Stimulated activated CD4-positive, alpha-beta T cell treated with anti-CD3 and anti-CD28 coated beads, Interleukin-4, amount 100 ng/mL, for 4 hours (primary cell): Measurements from ENCODE around the gene ZMIZ1.
"Not testable (repeated sequence)": the region's sequence is repeated elsewhere in the genome, so short reads cannot be mapped to it uniquely, and the experiment has no call there.

Source experiments
- DNase-seq, 2 experiments: peaks; one replicate each; pipeline ENCODE4 v3.0.0-alpha.2; 2020

The ZMIZ1 gene

DNA sequence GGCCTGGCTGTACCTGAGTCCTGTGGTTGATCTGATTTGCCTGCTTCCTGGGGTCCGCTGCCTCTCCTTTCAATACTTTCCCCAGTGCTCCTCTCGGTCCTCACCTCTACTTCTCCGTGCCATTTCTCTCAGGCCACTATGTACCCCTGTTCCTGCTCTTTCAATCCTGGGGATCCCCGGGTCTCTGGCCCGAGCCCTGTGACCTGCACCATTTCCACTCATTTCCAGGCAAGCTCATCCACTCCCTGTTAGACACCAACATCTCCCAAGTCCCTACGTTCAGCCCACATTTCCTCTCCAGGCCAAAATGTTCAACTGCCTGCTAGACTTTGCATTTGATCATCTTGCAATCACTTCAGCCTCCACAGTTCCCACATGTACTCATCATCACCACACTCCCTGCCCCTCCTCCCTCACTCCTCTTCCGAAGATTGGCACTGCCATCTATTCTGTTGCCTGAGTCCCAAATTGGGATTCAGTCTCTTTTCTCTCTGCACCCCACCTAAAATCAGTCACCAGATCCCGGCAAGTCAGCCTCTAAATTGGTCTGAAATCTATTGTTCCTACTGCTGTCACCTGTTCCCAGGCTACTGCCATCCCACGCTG, 34.4 kb upstream of the ZMIZ1 start:
- DNase-seq, result no peak

GRCh38 chr10:79036416-79036815, 32.4 kb upstream of the ZMIZ1 start:
- not testable (repeated sequence) for DNase-seq

DNA sequence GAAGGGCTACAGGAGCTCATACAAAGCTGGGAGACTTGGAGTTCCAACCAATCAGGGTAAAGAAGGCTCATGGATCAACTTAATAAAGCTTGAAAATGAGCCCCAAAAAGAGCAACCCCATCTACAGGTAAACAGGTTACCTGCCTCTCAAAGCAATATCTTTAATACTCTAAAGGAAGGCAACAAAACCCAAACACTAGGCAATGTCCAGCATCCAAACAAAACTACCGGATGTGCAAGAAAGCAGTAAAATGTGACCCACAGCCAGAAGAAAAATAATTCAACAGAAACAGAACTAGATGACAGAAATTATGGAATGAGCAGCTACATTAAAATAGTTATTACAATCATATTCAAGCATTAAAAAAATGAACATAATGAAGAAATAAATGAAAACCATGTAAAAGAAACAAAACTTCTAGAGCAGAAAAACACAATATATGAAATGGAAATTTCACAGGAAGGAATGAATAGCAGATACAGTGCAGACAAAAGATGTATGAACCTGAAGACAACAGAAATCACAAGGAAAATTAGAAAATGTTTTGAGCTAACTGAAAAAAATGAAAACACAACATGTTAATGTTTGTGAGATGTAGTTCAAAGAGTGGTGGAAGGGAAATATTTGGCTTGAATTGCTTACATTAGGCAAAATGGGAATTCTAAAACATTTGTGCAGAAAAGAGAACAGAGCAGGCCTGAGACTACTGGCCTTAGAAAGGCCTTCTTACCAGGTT, 30.5 kb upstream of the ZMIZ1 start:
- DNase-seq, result no peak

DNA sequence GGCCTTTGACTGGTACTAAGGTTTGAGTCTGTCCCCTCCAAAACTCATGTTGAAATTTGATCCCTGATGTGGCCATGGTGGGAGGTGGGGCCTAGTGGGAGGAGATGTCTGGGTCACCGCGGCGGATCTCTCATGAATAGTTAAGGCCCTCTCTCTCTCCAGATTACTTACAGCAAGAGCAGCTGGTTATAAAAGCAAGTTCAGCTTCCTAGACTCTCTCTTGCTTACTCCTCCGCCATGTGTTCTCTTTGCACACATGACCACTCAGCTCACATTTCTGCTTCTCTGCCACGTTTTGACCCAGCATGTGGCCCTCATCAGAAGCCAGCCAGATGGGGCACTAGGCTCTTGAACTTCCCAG, 29.9 kb upstream of the ZMIZ1 start:
- DNase-seq, result no peak

DNA sequence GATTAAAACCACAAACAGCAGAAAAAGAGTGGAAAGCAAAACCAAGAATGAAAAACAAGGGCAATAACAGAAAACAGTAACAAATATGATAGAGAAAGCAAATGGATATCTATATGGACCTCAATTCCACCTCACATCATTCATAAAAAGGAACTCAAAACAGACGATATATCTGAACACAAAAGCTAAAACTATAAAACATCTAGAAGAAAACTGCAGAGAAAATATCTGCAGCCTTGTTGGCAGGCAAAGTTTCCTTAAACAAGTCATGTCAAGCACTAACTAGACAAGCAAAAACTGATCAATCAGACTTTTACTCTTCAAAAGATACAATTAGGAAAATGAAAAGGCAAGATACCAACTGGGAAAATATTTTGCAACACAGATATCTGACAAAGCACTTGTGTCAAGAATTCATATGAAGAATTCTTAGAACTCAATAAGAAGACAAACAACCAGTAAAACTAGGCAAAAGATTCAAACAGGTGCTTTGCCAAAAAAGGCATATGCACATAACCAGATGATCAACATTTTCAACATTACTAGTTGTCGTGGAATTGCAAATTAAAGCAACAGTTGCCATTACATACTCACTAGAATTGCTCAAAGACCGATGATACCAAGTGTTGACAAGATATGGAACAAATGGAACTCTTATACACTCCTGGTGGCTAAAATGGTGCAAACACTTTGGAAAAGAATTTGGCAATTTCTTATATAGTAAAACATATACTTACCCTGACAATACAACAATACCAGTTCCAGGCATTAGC, 25.9 kb upstream of the ZMIZ1 start:
- no peak for DNase-seq

GRCh38 chr10:79044036-79044632, 24.6 kb upstream of the ZMIZ1 start:
- no peak for DNase-seq

DNA sequence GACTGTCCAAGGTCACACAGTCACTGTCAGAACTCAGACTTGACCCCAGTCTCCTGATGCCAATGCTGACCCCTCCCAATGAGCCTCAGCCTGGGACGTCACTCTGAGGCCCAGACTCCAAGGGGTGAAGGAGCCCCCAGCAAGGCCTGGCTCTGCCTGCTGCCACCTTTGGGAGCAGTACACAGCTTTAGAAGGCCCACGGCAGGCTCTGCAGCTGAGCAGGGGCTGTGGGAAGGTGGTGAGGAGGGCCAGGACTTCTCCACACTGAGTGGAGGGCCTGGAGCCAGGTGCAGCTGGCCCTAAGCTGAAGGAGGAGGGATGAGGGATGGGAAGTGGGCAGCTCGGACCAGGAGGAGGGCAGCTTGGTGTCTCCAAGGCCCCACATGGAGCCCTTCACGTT, 23.9 kb upstream of the ZMIZ1 start:
- no peak for DNase-seq

DNA sequence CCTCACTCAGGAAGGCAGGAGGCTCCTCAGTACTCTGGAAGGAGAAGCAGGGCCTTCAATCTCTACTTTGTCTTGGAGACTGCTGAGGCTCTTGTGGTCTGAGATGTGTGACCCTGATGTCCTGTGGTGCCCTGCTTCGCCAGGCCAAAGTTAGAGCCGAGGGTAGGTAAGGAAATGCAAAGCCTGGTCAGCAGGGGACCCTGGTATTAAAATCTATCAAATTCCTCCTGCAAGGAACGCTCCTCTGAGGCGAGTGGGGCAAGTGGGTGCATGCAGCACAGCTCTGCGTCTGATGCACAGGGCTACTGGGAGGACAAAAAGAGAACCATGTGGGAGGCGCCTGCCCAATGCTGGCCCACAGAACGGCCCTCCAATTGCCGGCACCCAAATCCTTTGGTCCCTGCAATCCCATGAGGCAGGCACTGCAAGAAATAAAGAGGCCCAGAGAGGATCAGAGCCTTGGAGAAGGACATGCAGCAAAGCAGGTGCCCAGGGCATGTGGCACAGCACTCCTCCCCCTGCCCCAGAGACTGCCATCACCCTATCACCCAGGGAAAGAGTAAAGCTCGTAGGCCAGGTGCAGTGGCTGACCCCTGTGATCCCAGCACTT, 23.1 kb upstream of the ZMIZ1 start:
- DNase-seq, result no peak

- no peak for DNase-seq
These were observed 22.4 kb upstream of the ZMIZ1 start for GRCh38 chr10:79046326-79046725.

GRCh38 chr10:79046741-79047583, 21.8 kb upstream of the ZMIZ1 start:
- no peak for DNase-seq

DNA sequence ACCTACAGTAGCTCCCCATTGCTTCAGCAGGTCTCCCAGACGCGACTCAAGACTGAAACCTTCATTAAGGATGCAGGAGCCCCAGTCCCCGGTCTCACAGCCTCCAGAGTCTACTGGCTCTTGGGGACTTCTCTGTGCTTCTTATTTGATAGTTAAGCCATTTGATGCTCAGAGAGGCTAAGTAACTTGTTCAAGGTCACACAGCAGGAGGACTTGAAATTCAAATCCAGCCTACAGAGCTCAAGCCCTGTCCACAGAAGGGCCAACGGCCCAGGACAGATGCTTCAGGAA, 21.2 kb upstream of the ZMIZ1 start:
- DNase-seq, result no peak

DNA sequence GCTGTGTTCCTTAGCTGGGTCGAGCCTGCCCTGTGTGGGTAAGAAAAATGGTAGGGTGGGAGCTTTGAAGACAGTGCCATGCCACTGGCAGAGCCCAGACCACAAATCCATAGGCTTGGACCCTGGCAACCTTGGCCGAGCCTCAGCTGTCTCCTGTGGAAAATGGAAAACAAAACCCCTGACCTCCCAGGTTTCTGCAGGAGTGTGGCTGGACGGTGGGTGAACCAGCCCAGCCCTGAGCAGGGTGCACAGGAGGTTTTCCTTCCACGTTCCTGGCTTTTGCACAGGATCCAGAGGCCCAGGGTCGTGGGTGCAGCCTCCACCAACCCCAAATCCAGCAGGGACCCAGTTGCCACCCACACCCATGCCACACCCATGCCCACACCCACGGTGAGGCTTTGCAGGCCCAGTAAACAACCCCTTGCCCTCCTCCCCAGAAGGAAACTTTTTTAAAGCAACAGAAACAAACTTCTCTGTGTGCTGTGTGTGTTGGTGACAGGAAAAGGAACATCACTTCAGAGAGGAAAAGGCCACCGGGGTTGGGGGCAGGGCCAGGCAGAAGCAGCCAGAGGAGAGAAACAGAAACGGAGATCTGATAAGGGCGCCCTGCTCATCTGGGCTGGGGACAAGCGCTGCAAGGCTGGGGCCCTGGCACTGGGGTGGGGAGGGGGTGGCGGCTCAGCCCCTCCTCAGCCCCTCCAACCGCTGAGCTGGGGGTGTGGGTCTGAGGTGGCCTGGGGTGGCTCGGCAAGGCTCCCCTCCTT, 20.7 kb upstream of the ZMIZ1 start:
- peak; percentile 30 to 52 for DNase-seq

GRCh38 chr10:79048639-79049550, 19.9 kb upstream of the ZMIZ1 start:
- DNase-seq, result no peak

DNA sequence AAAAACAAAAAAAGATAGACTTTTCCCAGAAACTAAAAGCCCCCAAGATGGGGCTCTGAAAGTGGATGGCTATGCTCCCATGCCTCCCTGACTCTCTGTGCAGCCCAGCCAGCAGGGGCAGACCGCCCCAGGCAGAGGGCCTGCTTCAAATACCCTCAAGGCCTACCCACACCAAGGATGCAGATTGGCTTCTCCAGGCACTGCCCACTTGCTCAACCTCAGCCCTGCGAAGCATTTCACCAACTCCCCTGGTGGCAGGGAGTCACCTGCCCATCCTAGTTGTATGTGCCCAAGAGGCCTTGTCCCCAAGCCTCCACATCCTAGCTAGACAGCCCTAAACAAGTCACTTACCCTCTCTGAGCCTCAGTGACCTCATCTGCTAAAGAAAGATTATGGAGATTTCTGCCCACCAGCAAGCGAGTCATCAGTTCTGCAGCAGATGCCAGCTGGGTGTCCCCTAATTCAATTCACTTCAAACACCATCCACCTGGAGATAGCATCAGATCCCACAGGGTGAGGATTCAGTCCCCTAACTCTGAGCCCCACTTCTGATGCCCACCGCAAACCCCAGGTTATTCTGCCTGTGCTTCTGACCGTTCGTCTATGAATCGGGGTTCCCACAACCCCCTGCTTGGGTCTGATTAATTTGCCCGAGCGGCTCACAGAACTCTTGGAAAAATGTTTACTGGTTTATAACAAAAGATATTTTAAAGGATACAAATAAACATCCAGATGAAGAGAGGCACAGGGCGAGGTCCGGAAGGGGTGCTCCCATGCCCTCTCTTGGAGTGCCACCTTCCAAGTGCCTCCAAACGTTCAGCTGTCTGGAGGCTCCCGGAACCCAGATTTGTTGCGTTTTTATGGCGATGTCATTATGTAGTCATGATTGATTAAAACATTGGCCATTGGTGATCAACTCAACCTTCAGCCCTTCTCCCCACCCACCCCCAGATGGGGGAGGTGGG, 18.6 kb upstream of the ZMIZ1 start:
- DNase-seq, result no peak

DNA sequence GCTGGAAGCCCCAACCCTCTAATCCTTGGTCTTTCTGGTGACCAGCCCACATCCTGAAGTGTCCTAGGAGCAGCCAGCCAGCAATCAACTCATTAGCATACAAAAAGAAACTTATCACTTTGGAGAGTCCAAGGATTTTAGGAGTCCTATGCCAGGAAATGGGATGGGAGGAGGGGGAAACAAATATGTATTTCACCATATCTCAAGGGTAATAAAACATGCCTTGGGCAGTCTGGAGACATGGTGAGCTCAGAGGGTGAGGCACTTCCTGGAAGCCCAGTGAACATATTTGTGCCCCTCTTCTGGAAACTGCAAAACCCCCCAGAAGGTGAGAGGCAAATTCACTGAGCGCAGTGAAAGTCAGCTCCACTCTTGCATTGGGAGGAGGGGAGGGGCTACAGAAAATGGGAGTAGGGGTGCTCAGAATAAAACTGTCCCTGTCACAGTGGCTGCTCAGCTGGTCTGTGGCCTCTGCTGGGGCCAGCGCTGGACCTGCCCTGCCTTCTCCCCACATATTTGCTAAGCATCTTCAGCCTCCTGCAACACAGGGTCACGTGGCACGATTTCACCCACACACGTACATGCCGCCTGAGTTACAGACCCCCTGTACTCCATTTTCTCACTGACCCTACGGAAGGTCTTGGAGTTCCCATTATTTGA, 17.7 kb upstream of the ZMIZ1 start:
- no peak for DNase-seq

DNA sequence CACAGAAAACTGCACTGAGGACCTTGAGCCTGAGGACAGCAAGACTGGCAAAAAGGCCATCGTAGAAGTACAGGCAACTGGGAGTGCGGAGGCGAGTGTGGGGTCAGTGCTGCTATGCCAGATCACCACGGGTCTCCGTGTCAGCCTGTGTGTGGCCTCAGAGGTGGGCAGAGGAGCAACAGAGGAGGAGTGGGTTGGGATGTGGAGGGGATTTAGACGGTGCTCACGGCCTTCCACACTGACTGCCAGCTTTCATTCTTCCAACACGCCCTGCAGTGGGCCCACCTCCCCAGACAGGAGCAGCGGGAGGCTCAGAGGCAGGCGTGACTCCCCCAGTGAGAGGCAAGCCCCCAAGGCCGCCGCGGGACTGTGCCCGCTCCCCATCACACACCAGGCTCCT, 17.0 kb upstream of the ZMIZ1 start:
- DNase-seq, result no peak

DNA sequence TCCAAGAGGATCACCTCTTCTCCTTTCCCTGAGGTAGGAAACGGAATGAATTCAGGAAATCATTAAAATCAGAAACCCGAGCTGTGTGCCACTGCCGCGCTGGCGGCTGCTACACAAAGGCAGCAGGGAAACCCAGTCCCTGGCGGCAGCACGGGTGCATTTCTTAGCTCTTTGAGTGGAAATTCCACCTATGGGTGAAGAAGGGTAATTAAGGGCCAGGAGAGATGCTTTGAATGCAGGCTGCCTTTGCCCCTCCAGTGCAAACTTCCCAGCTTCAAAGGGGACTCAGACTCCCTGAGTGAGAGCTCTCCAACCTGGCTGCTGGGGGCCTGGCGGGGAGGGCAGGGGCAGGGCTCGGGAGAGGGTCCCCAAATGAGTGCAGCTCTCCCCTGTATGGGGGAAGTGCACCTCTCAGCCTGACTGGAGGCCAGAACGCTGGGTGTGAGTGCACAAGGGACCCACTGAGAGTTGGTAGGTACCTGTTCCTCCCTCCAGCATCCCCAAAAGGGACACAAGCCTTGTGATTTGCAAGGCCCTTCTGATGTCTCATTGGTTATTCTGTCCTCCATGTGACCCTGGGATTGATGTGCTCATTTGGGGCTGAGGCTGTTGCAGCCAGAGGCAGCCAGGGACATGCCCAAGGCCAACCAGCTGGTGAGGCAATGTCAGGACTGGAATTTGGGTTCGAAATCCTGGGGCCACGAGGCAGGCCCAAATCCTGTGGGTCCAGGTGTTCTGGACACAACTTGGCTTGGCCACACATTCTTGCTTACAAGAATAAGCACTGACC, 16.3 kb upstream of the ZMIZ1 start:
- no peak for DNase-seq

DNA sequence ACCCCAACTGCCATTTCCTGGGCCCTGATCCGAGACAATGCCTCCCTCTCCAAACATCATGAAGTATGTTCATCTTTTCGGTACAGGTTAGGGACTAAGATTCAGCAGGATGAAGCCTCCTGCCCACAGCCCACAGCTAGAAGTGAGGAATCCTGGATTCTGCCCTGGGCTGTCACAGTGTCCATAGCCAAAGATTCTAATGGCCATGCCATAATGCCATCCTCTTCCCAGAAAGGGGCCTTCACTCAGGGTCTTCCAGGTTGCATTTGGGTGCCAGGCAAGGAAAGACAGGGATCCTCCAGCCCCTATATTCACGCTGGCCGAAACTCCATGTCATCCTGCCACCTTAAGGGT, 15.7 kb upstream of the ZMIZ1 start:
- no peak for DNase-seq
